ENCODE measurements around the gene CRYGN.

The CRYGN gene

GRCh38 chr7:151405056-151405455, 34.9 kb downstream of the CRYGN start:
- DNase-seq: no peak

GRCh38 chr7:151404216-151405011, 35.5 kb downstream of the CRYGN start:
- DNase-seq: no peak

- DNase-seq: no peak
These were observed 36.2 kb downstream of the CRYGN start for GRCh38 chr7:151403764-151404163.

GRCh38 chr7:151402029-151402835, 37.7 kb downstream of the CRYGN start:
- no peak for DNase-seq

- no peak for DNase-seq
These were observed 39.2 kb downstream of the CRYGN start for GRCh38 chr7:151400626-151401315.

- DNase-seq: no peak
These were observed 40.0 kb downstream of the CRYGN start for GRCh38 chr7:151399906-151400305.

- DNase-seq: no peak
These were observed 40.7 kb downstream of the CRYGN start for GRCh38 chr7:151399305-151399601.

- no peak for DNase-seq
These were observed 41.3 kb downstream of the CRYGN start for GRCh38 chr7:151398446-151399304.

- DNase-seq: no peak
These were observed 42.9 kb downstream of the CRYGN start for GRCh38 chr7:151397026-151397425.

- DNase-seq: no peak
These were observed 43.5 kb downstream of the CRYGN start for GRCh38 chr7:151396328-151396970.

- DNase-seq: no peak
These were observed 44.9 kb downstream of the CRYGN start for GRCh38 chr7:151395036-151395367.

- no peak for DNase-seq
These were observed 45.6 kb downstream of the CRYGN start for GRCh38 chr7:151394076-151395035.

GRCh38 chr7:151393031-151393977, 46.6 kb downstream of the CRYGN start:
- no peak for DNase-seq

- DNase-seq: no peak
These were observed 47.5 kb downstream of the CRYGN start for GRCh38 chr7:151392426-151392825.

- no peak for DNase-seq
These were observed 47.9 kb downstream of the CRYGN start for GRCh38 chr7:151392002-151392401.

- DNase-seq: no peak
These were observed 48.6 kb downstream of the CRYGN start for GRCh38 chr7:151391358-151391730.

- DNase-seq: no peak
These were observed 49.2 kb downstream of the CRYGN start for GRCh38 chr7:151390598-151391357.

- DNase-seq: no peak
These were observed 50.0 kb downstream of the CRYGN start for GRCh38 chr7:151389768-151390597.
